H1 (cell line): Measurements from ENCODE around the gene ITGA5. TPM values are rescaled to one million over a fixed set of nuclear protein-coding genes. Genes with fewer than 3 reads are reported as not detected.
A peak's percentile ranks its signal among the peaks of the same experiment; 100 is the strongest.

ENCODE experiments used
- CTCF ChIP-seq, 3 experiments: IDR thresholded peaks; 1 replicate in 2 of 3; 2 replicates in 1 of 3; pipeline versions ENCODE4 v1.5.1 to v1.6.1; 2011; ENCODE audit warnings: low read length in 3 of 3, mild to moderate bottlenecking in 3 of 3, inconsistent platforms in 2 of 3, low read depth in 1 of 3, moderate library complexity in 1 of 3; ENCODE audit not compliant: insufficient read depth in 1 of 3; ENCODE audit errors: control extremely low read depth in 1 of 3
- ZNF274 ChIP-seq: IDR thresholded peaks from 2 replicates; pipeline ENCODE4 v1.7.0; 2012; ENCODE audit warnings: low read length, borderline replicate concordance; ENCODE audit errors: extremely low read depth
- polyA plus RNA-seq, 7 experiments: library from polyadenylated mRNA; depleted of rRNA in 3 of 7; stranded (reverse) in 5 of 7; unstranded in 2 of 7; fragments of >200 nt in 5 of 7; fragments of 200-250 nt in 2 of 7; gene quantifications; 1 replicate in 5 of 7; 2 replicates in 1 of 7; 4 replicates in 1 of 7; pipeline versions ENCODE4 v1.2.1 to v1.2.3, GENCODE V29; 2011 to 2013; ENCODE audit warnings: missing spikeins in 2 of 7, mixed read lengths in 2 of 7
- total RNA-seq: library from RNA; stranded (reverse); fragmentation: NEBNext Ultra II Directional; extraction: Animal tissue kit (Norgen Biotek cat#: 25700); gene quantifications from 2 replicates; pipeline ENCODE4 v1.2.1, GENCODE V29; 2021

The ITGA5 gene
- total and polyA plus RNA-seq, 2 of the 8 experiments (the other 6 are each of a cell fraction or from before 2014, with no cell fraction given) = 11.6 to 19.4 TPM

GRCh38 chr12:54439521-54440255 is 20.6 kb upstream of the ITGA5 start (continued):
- peak in 2 of 3 experiments; percentile 76 to 89; a peak in 3 of 4 replicates for TF ChIP-seq CTCF (IDR thresholded peaks at IDR 0.05; ENCODE audit: control extremely low read depth in 1 of 3, insufficient read depth in 1 of 3, low read depth in 1 of 3, low read length in 3 of 3)
- no peak for TF ChIP-seq ZNF274
